HG03175 (cell line): ENCODE data around the gene IFIT1.
"Not testable (repeated sequence)": the region's sequence is repeated elsewhere in the genome, so short reads cannot be mapped to it uniquely, and the experiment has no call there.

Source experiments
- ATAC-seq: cut with Tn5 transposase; IDR thresholded peaks from one replicate; pipeline ENCODE4 v1.9.1; 2021; ENCODE audit warnings: mild to moderate bottlenecking, moderate library complexity; ENCODE audit not compliant: unreplicated experiment

The IFIT1 gene

DNA sequence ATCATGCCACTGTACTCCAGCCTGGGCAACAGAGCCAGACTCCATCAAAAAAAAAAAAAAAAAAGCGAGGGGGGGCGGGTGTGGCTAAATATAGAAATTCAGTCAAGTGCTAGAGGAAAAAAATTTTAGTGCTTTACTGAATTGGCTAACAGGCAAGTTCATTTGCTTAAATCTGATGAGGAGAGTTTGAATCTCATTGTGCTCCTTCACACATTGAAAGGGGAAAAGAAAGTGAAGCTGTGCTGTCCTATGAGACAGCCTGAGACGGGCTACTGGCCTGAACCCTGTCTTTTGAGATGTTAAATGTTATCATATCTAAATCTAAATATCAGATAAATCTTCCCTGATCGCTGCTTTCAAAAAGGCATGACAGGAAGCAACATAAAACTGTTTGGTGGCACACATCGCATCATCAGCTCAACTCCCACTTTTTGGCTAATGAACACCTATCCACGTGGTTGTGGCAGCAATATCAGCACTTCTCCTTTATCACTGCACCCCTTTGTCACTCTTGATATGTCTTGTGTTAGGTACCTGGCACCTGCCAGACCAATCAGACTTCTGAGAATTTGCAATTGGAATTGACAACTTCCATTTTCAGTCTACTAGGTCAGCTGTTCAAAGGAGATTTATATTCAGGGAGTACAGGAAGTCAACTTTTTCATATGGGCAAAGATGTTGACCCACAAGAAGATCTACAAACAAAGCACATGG, 28.5 kb upstream of the IFIT1 start:
- peak; percentile 55 for ATAC-seq

DNA sequence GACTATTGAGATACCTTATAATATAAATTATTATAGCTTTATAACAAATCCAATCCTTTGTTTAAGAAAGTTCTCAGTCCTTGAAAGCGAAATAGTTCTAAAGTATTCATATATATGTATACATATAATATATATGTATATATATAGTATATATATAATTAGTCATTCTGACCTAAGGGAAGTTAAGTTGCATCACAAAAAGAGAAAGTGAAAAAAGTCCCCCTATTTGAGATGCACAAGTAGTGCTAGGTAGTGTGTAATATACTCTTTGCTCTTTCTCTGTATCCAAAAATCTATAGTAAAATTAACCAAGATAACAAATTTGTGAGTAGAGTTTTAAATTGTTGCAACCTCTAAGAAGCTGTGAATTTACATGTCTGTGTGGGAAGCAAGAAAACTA, 27.9 kb upstream of the IFIT1 start:
- ATAC-seq, result no peak

DNA sequence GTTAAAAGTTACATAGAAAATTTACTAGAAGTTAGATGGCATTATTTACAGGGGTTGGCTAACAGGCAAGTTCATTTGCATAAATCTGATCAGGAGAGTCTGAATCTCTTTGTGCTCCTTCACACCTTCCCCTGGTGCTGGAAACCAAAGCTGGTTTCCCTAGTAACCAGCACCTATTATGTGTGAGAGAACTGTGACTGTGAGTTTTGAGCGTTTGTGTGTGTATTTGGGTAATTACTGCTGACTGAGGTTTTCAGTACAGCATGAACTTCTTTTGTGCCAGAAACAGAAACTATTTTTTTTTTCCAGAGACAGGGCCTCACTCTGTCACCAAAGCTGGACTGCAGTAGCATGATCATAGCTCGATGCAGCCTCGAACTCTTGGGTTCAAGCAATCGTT, 24.9 kb upstream of the IFIT1 start:
- ATAC-seq, result peak; percentile 88

DNA sequence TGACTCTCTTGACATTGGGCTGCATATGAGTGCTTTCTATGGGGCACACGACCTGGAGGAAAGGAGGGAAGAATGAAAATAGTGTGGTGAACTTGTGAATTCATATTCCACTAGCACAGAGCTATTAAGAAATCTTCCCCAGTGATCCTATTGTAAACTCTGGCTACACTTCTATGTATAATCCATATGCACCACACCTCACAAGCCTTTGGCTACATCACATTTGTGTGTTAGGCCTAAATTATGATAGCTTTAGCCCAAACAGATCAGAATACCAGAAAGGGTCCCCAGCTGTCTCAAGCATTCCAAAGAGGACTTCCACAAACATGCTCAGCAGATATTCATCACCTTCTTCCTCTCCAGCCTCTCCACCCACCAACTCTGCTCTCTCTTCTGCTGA, 24.3 kb upstream of the IFIT1 start:
- ATAC-seq, result no peak

DNA sequence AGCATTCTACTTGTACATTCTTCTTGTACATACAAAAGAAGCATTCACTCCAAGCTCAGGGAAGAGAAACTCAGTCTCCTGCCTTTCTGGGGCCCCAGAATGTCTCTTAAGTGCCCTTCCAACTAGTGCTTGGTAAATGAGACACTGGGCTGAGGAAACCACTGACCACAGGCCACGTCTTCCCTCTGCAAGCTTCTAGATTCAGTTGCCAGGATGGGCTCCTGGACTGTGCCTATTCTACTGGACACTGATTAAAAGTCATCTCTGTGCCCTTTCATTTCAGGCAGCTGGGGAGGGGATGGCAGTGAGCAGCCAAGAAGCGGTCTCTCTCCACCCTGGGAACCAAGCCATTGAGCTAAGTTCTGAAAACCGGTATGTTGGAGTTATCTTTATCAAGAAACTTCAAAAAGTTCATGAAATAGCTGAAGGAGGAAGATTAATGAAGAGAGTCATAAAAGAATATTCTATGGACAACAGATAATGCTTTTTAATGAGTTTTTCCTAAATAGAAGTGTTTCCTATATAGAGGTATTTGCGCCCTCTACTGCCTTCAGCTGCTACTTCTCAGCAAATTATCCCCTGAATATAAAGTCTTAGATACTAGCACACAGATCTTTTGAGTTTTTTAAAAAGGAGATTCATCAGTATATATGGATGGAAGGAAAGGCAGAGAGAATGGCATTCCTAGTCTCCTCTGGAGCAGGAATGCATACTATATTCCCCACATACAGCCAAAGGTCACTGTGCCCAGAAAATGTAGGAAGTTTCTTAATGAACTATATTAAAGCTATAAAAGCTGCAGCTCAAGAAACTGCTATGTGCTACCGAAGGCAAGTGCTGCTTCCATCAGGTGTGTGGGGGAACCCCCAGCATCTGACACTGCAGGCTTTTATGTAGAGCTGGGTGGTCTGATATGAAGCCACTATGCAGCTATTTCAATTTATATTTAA, 23.0 kb upstream of the IFIT1 start:
- ATAC-seq, result no peak

DNA sequence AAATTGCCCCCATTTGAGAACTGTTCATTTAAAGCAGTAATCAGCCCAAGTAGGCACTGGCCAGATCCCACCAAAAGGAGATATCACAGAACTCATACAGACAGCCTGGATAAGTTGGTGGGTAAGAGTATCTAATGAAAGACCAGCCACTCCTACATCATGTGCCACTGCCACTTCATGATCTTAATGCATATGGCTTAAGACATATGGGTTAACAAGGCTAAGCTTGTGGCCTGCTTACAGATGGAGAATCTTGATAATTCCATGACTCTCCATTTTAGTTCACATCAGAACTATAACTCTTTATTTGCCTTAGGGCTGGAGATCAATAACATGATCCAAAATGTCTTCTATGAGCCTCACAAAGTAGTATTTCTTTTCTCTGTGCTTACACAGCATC, 21.3 kb upstream of the IFIT1 start:
- no peak for ATAC-seq

DNA sequence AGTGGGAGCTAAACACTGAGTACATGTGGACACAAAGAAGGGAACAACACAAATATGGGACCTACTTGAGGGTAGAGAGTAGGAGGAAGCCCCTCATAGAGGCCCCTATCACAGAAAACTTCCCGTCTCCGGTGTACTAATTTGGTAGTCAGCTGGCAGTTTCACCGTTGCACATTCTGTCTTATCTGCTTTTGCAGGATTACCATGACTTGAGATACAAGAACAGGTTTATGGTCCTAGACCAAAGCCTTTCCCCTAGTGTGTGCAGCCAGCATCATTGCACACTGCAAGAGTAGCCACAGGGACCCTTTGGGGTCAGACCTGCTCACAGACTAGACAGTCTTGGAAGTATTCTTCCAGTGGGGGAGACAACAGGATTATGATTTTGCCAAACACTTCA, 20.4 kb upstream of the IFIT1 start:
- ATAC-seq, result no peak

DNA sequence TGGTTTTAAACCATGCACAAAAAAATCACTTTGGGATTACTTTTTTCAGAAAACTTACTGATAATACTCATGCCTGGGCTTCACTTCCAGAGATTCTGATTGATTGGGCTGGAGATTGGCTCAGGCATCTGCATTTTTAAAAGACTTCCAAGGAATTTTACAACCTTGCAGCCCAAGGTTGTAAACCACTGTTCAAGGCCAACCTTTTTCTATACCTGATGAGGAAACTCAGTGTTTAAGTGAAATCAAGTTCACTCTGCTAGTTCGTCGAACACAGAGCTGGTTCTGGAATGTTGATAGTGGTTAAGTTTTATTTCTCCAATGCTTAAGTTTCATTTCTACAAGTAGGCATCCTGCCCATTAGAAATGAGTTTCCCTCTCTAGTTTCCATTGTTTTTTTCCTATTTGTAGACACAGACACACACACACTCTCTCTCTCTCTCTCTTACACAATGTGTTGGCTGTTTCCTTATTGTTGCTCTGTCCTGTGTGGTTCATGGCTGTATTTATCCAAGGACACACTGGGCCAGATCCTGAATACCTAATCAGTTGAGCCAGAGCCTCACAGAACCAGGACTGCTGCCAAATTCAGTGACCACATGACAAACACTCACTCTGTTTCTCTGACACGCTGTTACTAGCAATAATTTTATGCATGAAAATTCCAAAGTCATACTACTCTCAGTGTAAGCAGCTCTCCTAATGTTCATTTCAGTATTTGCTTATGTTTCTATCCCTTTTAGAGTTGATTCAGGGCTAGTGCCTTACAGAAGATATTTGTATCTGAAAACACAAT, 18.3 kb upstream of the IFIT1 start:
- no peak for ATAC-seq

DNA sequence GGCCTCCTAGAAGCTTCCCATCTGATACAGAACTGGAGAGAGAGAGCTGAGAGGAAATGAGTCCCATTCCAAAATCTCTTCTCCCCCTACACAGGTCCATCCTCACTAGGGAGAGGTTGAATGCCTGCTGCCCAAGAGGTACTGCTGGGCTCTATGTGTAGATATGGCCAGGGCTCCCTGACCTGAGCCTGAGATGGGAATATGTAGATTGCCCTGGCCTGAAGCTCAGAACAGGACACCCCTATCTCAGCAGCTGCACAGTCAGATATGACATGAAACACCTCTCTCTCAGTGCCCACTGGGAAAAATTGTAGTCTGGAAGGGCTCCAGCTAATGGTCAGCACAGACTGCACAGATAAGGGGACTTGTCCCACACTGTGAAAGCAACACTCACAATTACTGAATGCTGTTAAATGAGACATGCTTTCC, 17.7 kb upstream of the IFIT1 start:
- no peak for ATAC-seq

DNA sequence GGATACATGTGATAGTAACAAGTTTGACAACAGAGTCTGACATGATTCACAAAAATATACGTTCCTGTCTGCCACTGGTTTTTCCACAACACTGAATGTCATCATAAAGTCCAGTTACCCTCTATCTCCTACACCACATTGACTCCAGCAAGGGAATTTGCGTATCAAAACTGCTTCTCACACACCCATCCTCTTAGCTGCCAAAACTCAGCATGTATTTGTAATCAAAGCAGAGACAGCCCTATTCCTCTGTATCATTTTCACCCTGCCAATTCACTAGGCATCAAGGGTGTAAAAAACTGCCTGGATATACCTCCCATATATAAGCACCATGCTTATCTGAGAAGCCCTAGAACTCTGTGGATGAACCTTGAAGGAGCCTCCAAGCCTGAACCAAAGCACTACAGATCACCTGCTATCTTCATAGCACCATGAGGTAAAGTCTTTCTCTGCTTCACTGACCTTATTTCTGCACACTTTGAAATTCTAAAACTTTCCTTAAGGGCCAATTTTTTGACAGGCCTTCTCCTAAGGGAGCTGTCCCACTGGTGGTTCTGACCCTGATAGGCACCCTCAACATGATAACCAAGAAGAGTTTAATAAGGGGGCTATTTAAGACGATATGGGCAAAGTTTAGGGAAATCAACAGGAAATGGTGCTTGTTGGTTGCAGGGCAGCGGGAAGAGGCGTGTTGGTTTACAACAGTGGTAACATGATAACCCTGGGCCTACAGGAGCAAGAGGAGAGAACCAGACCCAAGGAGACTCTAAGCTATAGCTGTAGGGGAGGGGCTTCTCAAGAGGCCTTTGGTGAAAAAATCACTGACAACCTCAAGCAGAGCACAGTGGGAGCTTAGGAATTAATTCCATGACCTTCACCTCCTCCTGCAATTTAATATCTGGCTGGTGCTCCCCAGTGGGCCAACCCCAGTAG, 14.5 kb upstream of the IFIT1 start, which contains the start of gene IFIT1B:
TSS of gene IFIT1B (plus strand) at position 352 of the 933 bp plus-strand sequence. CDS start at position 432, 80 bp downstream.
- ATAC-seq, result no peak

DNA sequence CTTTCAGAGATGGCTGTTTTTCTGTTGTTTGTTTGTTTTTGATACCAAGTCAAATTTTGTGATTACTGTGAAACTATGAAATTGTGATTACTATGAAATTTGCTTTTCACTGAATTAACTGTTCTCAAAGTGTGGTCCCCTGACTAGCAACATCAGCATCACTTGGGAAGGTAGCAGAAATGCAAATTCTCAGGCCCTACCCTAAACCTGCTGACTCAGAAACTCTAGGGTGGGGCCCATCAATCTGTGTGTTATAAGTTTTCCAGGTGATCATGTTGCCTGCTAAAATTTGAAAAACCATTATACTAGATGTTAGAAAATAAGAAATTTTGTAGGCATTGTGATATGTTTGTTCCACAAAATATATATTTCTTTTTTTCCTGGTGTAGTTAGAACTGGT, 13.3 kb upstream of the IFIT1 start:
- ATAC-seq, result no peak

DNA sequence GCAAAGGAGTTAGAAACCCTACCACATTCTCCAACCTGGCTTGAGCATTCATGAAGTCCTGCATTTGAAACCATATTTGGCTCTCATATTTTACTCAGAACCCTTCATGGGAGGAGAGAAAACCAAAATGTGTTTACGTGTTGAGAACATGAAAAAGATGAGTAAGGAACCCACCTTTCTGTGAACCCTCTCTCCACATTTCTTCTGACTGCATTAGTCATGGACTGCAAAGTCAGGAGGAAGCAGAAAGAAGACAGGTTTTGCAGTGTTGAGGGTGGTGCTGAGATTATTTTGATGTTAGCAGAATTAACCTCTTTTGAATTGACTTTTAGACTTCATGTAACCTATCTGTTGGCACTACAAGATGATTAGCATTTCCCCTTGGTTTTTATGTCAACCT, 9.7 kb upstream of the IFIT1 start:
- ATAC-seq, result no peak

DNA sequence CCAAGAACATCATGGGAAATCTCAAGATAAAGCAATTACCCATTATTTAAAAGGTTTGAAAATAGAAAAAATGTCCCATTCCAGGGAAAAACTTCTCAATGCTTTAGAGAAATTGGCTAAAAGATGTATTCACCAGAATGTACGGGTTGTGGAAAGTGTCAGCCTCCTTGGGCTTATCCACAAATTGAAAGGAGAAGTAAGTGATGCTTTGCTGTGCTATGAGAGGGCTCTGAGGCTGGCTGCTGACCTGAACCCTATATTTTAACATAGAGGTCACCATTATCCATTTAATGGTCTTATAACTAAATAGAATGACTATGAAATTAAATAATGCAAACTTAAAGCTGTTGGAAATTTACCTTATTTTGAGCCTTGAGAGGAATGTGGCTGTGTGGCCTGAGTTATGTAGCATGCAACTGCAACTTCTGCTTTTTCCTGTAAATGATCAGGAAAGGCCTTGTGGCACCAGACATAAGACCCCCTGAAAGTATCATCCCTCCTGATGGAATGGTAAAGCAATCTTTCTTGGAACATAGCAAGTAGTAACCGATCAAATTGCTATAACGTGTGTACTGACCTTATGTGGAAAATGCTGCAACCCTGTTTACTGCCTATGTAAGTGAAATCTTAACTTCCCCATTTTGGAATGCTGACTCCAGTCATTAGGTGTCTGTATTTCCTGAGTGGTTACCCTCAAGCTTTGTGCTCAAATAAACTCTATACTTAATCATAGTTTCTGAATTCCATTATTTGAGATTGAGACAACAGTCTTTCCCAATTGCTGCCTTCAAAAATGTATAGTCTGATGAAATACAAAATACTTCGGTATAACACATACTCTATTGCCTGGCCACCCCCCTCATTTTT, 7.7 kb upstream of the IFIT1 start:
- no peak for ATAC-seq

DNA sequence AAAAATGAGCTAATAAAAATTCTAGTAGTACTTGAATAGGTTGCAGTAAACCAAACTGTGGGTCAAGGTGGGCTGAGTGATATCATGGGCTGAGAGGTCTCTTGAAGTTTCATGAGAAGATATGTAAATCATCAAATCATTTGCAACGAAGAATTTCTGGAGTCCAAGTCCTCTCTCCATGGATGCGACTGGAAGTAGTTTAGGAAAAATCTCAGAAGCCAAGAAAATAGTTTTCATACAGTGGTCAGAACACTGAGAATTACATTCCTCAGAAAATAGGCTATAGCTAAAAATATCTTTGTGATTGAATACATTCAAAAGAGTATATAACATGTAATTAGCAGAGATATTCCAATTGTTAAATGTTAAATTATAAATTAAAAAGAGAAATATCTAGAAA, 3.6 kb upstream of the IFIT1 start:
- ATAC-seq, result no peak

DNA sequence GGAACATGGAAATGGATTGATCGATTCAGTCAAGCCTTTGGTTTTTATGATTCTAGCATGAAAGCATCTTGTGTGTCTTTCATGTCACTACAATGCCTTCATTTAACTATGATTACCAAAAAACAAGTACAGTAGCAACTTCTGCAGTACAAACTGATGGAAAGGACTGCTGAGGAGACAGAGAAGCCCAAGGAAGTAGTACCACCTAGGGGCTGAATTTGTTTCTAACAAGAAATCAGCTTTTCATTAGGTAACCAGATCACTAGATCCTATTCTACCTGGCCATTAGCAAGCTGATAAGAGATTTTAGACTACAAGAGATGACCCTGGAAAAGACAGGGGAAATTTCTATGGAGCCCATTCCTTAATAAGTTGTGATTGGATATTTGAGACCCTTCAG, 3.2 kb upstream of the IFIT1 start:
- ATAC-seq, result no peak

DNA sequence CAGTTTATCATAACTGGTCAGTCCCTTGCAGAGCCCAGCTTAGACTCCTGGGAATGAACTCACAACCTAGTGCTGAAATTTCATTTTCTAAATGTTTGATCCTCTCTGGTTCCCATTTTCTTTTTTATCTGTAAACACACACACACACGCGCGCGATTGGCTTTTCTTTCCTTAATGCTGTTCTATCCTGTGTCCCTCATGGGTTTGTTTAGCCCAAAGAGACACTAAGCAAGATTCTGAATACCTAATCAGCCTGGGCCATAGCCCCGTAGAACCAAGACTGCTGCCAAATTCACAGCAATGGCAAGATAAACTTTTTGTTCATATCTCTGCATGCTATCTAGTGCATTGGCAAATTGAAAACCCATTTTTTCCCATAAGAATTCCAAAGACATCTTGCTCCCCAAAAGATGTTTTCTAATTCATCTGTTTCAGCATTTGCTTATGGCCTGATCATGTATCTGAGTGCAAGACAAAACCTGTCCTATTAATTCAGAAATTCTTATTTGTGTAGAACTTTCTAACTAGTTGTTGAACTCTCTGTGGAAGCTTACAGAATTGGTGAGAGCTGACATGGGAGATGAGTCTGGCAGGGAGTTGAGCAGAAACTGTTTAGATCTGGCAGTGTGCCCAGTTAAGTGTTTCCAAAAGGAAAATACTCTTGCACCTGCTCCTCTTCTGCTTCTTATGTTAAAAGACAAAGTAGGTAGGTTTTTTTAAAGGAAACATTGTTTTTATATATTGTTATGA, 1.8 kb upstream of the IFIT1 start:
- ATAC-seq, result no peak

DNA sequence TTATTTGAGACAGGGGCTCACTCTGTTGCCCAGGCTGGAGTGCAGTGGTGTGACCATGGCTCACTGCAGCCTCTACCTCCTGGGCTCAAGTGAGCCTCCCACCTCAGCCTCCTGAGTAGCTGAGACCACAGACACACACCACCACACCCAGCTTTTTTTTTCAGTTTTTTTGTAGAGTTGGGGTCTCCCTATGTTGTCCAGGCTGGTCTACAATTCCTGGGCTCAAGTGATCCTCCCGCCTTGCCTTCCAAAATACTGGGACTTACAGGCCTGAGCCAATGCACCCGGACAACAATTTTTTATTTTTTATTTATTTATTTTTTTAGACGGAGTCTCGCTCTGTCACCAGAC, 1.2 kb upstream of the IFIT1 start:
- ATAC-seq, result not testable (repeated sequence)

DNA sequence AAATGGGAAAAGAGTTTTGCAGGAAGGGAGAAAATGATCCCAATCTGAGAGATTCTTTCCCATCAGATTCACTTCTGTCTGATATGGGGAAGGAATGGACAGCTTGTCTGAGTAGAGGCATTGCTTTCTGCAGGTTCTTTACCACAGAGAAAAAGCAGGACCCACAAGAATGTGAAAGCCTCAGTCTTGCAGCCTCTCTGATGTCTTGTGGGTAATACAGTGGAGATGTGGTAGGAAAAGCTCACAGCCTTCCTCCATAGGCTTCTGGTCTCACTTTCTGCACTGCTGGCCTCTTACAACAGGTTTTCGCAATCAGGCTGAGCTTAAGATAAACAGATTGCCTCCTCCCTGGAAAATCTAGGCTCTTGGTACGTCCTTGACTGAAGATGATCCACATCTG, 551 bp downstream of the IFIT1 start:
- no peak for ATAC-seq

DNA sequence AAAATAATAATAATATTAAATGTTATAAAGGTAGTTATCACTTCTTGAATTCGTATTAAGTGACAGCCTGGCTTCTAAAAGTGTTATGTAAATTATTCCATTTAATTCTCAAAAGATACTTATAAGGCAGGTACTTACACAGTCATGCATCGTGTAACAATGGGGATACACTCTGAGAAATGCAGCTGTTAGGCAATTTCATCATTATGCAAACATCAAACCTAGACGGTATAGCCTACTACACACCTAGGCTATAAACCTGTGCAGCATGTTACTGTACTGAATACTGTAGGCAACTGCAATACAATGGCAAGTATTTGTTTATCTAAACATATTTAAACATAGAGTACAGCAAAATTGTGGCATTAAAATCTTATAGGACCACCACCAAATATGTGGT, 1.5 kb downstream of the IFIT1 start:
- no peak for ATAC-seq
